Immature natural killer cell (primary cell): ENCODE data around the gene PNMA6F. TPM values are rescaled to one million over a fixed set of nuclear protein-coding genes. Genes with fewer than 3 reads are reported as not detected.
A peak's percentile ranks its signal among the peaks of the same experiment; 100 is the strongest.

Experiments
- DNase-seq, 3 donors: peaks; one replicate each; pipeline ENCODE4 v3.0.0; 2022; ENCODE audit warnings: mixed read lengths in 1 of 3
- H3K27ac Mint-ChIP-seq, 6 donors: one replicate each; pipeline ENCODE4 v1.8.0; 2020; ENCODE audit warnings: mixed read lengths in 6 of 6, mild to moderate bottlenecking in 5 of 6, inconsistent platforms in 4 of 6, moderate library complexity in 3 of 6
- H3K27me3 Mint-ChIP-seq, 3 donors: one replicate each; pipeline ENCODE4 v1.8.0; 2020 to 2021; ENCODE audit warnings: low read depth in 3 of 3, mild to moderate bottlenecking in 3 of 3, mixed read lengths in 3 of 3, moderate library complexity in 3 of 3, inconsistent platforms in 1 of 3
- H3K36me3 Mint-ChIP-seq, 3 donors: one replicate each; pipeline ENCODE4 v1.8.0; 2020; ENCODE audit warnings: mixed read lengths in 3 of 3, inconsistent platforms in 2 of 3, mild to moderate bottlenecking in 2 of 3
- H3K4me1 Mint-ChIP-seq, 2 donors: one replicate each; pipeline ENCODE4 v1.8.0; 2020; ENCODE audit warnings: inconsistent platforms in 2 of 2, mild to moderate bottlenecking in 2 of 2, mixed read lengths in 2 of 2, moderate library complexity in 1 of 2
- H3K4me3 Mint-ChIP-seq, 5 donors: one replicate each; pipeline ENCODE4 v1.8.0; 2020; ENCODE audit warnings: mild to moderate bottlenecking in 5 of 5, mixed read lengths in 5 of 5, inconsistent platforms in 3 of 5, moderate library complexity in 3 of 5
- H3K9me3 Mint-ChIP-seq, 6 donors: one replicate each; pipeline ENCODE4 v1.8.0; 2020; ENCODE audit warnings: mild to moderate bottlenecking in 6 of 6, mixed read lengths in 6 of 6, inconsistent platforms in 4 of 6, moderate library complexity in 3 of 6
- polyA plus RNA-seq, 3 donors: library from polyadenylated mRNA; unstranded; fragments of 300-500 nt; fragmentation: Illumina TruSeq; gene quantifications; one replicate each; pipeline ENCODE4 v1.2.3, GENCODE V29; 2021

The PNMA6F gene
- polyA plus RNA-seq, 3 donors from 2014 or later, result not detected

DNA sequence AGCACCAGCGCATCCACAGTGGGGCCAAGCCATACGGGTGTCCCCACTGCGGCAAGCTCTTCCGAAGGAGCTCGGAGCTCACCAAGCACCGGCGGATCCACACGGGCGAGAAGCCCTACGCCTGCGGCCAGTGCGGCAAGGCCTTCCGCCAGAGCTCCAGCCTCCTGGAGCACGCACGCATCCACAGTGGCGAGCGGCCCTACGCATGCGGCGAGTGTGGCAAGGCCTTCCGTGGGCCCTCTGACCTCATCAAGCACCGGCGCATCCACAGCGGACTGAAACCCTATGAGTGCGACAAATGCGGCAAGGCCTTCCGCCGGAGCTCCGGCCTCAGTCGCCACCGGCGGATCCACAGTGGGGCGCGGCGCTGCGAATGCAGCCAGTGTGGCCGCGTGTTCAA, 26.0 kb upstream of the PNMA6F start:
- H3K4me1 Mint-ChIP-seq, result peaks cover 0 to 12% of the 10 kb centered on the region in 2 donors
- peaks cover 0 to 10% (median 3%) of the 10 kb centered on the region in 3 donors for H3K27me3 Mint-ChIP-seq
- no peaks in the 10 kb centered on the region for H3K9me3 Mint-ChIP-seq
- DNase-seq, result no peak
- H3K27ac Mint-ChIP-seq, result no peak overlapping the region
- H3K4me3 Mint-ChIP-seq, result no peak overlapping the region
- peaks cover 0 to 14% (median 3%) of the 10 kb centered on the region in 3 donors for H3K36me3 Mint-ChIP-seq

DNA sequence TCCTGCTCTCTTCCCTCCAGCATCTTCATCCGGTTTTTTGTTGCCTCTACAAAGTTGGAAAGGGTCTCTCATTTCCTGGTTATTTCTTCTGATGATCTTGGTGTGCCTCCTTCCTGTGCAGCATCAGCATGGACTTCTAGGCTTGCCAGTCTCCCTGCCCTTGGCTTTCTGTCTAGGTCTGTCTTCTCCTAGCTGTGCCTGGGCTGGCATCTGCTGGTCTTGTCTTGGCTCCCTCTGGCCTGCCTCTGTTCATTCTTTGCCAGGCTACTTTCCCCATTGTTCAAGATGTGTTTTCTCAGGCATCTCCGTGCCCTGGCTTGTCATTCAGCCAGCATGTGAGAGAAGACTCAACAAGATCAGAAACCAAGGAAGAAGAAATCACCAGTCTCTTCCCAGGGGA, 22.1 kb upstream of the PNMA6F start:
- DNase-seq, result no peak
- Mint-ChIP-seq H3K36me3 (peaks cover 3 to 18% (median 15%) of the 10 kb centered on the region in 3 donors), H3K27me3 (peaks cover 0 to 6% (median 3%) of the 10 kb centered on the region in 3 donors), H3K9me3 (peaks cover 0 to 7% (median 0%) of the 10 kb centered on the region in 6 donors), H3K4me3 (no peak overlapping the region), H3K4me1 (peaks cover 12 to 36% of the 10 kb centered on the region in 2 donors), H3K27ac (no peak overlapping the region)

GRCh38 chrX:153342762-153343558, 21.4 kb upstream of the PNMA6F start:
- Mint-ChIP-seq H3K27me3 (peaks cover 0 to 6% (median 3%) of the 10 kb centered on the region in 3 donors), H3K4me1 (peaks cover 19 to 43% of the 10 kb centered on the region in 2 donors), H3K27ac (no peak overlapping the region), H3K9me3 (peaks cover 0 to 7% (median 0%) of the 10 kb centered on the region in 6 donors), H3K36me3 (peaks cover 3 to 15% (median 14%) of the 10 kb centered on the region in 3 donors), H3K4me3 (no peak overlapping the region)
- no peak for DNase-seq

GRCh38 chrX:153340111-153340510, 18.5 kb upstream of the PNMA6F start:
- H3K36me3 Mint-ChIP-seq, result peaks cover 0 to 15% (median 8%) of the 10 kb centered on the region in 3 donors
- peaks cover 0 to 2% (median 2%) of the 10 kb centered on the region in 3 donors for H3K27me3 Mint-ChIP-seq

DNA sequence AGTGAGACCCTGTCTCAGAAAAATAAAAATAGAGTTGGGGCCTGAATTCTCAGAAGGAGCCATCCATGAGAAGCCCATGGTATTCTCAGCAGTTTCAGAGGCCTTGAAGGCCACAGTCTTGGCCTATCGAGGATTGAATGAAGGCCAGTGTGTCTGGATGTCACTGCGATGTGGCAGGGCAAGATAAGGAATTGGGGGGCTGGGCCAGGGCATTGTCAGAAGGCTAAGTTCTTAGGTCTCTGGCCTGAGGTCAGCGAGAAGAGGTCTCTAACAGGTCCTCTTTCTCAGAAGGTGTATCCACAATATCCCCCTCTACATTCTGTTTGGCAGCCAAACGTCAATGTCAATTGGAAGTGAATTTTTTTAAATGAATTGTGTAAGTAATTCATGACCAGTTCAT, 18.1 kb upstream of the PNMA6F start:
- Mint-ChIP-seq H3K27ac (no peak overlapping the region), H3K4me3 (no peak overlapping the region), H3K9me3 (peaks cover 0 to 8% (median 0%) of the 10 kb centered on the region in 6 donors), H3K27me3 (peaks cover 0 to 2% (median 2%) of the 10 kb centered on the region in 3 donors), H3K36me3 (peaks cover 0 to 15% (median 8%) of the 10 kb centered on the region in 3 donors), H3K4me1 (peaks cover 31 to 58% of the 10 kb centered on the region in 2 donors)
- no peak for DNase-seq

More at GRCh38 chrX:153340111-153340510, 18.5 kb upstream of the PNMA6F start:
- peaks cover 0 to 7% (median 0%) of the 10 kb centered on the region in 6 donors for H3K9me3 Mint-ChIP-seq
- no peak for DNase-seq
- peaks cover 27 to 54% of the 10 kb centered on the region in 2 donors for H3K4me1 Mint-ChIP-seq
- no peak overlapping the region for H3K4me3 Mint-ChIP-seq
- H3K27ac Mint-ChIP-seq, result no peak overlapping the region

- DNase-seq, result no peak
- peaks cover 31 to 60% of the 10 kb centered on the region in 2 donors for H3K4me1 Mint-ChIP-seq
- no peak overlapping the region for H3K4me3 Mint-ChIP-seq
- H3K27ac Mint-ChIP-seq, result no peak overlapping the region
- H3K27me3 Mint-ChIP-seq, result peaks cover 0 to 5% (median 2%) of the 10 kb centered on the region in 3 donors
- peaks cover 0 to 15% (median 8%) of the 10 kb centered on the region in 3 donors for H3K36me3 Mint-ChIP-seq
- peaks cover 0 to 8% (median 0%) of the 10 kb centered on the region in 6 donors for H3K9me3 Mint-ChIP-seq
Measured at GRCh38 chrX:153338836-153339235, 17.3 kb upstream of the PNMA6F start.

DNA sequence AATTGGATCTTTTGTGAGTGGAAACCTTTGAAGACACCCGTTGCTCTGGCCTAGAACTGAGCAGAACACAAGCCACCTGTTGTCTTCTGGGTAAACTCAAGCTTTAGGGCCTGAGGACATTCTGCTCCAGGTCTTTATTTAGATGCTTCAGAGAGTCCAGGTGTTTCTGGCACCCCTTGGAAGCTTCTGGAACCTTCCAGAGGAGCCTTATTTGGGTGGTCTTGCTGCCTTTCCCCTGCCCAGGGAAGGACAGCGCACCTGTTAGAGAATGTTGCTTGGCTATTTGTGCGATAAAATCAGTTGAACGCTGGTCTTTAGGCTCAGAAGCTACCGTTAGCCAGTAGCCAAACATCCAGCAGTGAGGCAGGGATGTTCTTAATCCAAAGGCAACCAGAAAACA, 15.4 kb upstream of the PNMA6F start:
- H3K4me3 Mint-ChIP-seq, result no peak overlapping the region
- peaks cover 3 to 6% (median 4%) of the 10 kb centered on the region in 3 donors for H3K27me3 Mint-ChIP-seq
- H3K9me3 Mint-ChIP-seq, result peaks cover 0 to 8% (median 0%) of the 10 kb centered on the region in 6 donors
- H3K36me3 Mint-ChIP-seq, result peaks cover 0 to 13% (median 1%) of the 10 kb centered on the region in 3 donors
- no peak overlapping the region for H3K27ac Mint-ChIP-seq
- no peak for DNase-seq
- peaks cover 32 to 48% of the 10 kb centered on the region in 2 donors for H3K4me1 Mint-ChIP-seq

- Mint-ChIP-seq H3K4me3 (no peak overlapping the region), H3K9me3 (peaks cover 0 to 8% (median 0%) of the 10 kb centered on the region in 6 donors), H3K36me3 (peaks cover 0 to 6% (median 0%) of the 10 kb centered on the region in 3 donors), H3K27ac (no peak overlapping the region), H3K4me1 (peaks cover 31 to 41% of the 10 kb centered on the region in 2 donors), H3K27me3 (peaks cover 3 to 6% (median 4%) of the 10 kb centered on the region in 3 donors)
- DNase-seq, result no peak
Measured at GRCh38 chrX:153336121-153336894, 14.7 kb upstream of the PNMA6F start.

DNA sequence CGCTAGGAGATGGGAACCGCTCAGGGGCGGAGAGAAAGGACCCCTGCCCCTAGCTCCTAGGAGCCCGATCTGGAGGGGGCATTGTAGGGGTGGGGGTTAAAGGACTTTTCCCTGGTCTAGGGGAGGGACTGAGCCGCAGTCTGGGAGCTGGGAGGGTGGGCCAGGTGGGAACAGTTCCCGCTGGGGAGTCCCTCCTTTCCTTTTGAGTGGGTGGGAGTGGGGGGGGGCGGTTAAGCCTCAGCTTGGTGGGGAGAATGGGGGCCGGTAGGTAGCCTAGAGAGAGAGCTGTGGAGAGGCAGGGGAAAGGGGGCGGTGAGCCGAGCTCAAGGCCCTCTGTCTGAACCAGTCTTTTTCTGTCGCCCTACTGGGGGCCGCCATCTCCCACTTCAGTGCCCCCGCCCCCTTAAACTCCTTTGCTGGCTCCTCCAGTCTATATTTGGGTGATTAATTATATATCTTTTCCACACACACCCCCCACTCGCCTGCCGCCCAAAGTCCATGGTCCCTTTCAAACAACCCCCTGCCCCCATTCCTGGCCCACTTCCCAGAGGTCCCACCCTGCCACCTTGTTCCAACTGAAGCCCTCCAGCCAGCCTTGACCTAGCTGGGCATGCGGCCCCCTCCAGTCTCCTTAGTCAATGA, 13.2 kb upstream of the PNMA6F start:
- H3K9me3 Mint-ChIP-seq, result peaks cover 0 to 4% (median 0%) of the 10 kb centered on the region in 6 donors
- no peaks in the 10 kb centered on the region for H3K36me3 Mint-ChIP-seq
- no peak for DNase-seq
- H3K4me1 Mint-ChIP-seq, result peaks cover 26 to 33% of the 10 kb centered on the region in 2 donors
- peak overlapping the region in 4 of 6 donors; percentile 15 to 80 (median 62) for H3K27ac Mint-ChIP-seq
- peak overlapping the region; percentile 71 to 89 (median 75) for H3K4me3 Mint-ChIP-seq
- peaks cover 3 to 6% (median 4%) of the 10 kb centered on the region in 3 donors for H3K27me3 Mint-ChIP-seq

- Mint-ChIP-seq H3K36me3 (no peaks in the 10 kb centered on the region), H3K9me3 (peaks cover 0 to 2% (median 0%) of the 10 kb centered on the region in 6 donors), H3K27ac (peak within 1 kb of the TSS; percentile 41 to 96 (median 71)), H3K27me3 (peaks cover 4 to 6% (median 6%) of the 10 kb centered on the region in 3 donors), H3K4me3 (peak within 1 kb of the TSS; percentile 83 to 94 (median 89)), H3K4me1 (peaks cover 26 to 32% of the 10 kb centered on the region in 2 donors)
- peak; percentile 83 to 88 (median 86) for DNase-seq
Measured at GRCh38 chrX:153333821-153334653, 12.5 kb upstream of the PNMA6F start, which contains the start of gene ZNF275. Gene ZNF275, plus strand, starts transcription at chrX:153334153. Its CDS starts 2,527 bp downstream, at chrX:153336680.

- DNase-seq, result no peak
- Mint-ChIP-seq H3K27me3 (peaks cover 5 to 9% (median 6%) of the 10 kb centered on the region in 3 donors), H3K9me3 (peaks cover 0 to 1% (median 0%) of the 10 kb centered on the region in 6 donors), H3K4me1 (peaks cover 19 to 24% of the 10 kb centered on the region in 2 donors), H3K4me3 (peak overlapping the region; percentile 83 to 94 (median 87)), H3K27ac (peak overlapping the region in 3 of 6 donors; percentile 40 to 82 (median 41)), H3K36me3 (no peaks in the 10 kb centered on the region)
Measured at GRCh38 chrX:153333266-153333665, 11.7 kb upstream of the PNMA6F start.

DNA sequence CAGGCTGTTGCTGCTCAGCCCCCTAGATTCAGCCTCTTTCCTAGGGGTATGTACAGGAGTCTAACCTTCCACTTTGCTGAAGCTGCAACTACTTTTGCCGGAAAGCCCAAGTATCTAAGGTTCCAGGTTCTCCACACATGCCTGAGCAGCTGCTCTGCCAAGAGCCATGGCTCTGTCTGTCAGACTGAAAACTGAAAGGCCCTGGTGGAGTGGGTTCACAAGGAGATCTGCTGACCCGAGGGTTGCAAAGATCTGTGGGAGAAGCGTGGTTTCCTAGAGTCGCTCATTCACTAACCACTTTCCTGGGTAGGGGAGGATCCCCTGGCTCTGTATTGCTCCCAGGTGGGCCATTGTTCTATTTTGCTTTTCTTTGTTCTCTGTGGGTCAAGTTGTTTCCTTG, 6.0 kb upstream of the PNMA6F start:
- no peak overlapping the region for H3K27ac Mint-ChIP-seq
- H3K9me3 Mint-ChIP-seq, result no peaks in the 10 kb centered on the region
- no peaks in the 10 kb centered on the region for H3K36me3 Mint-ChIP-seq
- H3K4me1 Mint-ChIP-seq, result no peaks in the 10 kb centered on the region
- DNase-seq, result no peak
- peaks cover 5 to 16% (median 6%) of the 10 kb centered on the region in 3 donors for H3K27me3 Mint-ChIP-seq
- no peak overlapping the region for H3K4me3 Mint-ChIP-seq
